Hindlimb muscle (tissue), 1 donor: Measurements from ENCODE around the gene PDZRN4. TPM values are rescaled to one million over a fixed set of nuclear protein-coding genes. Genes with fewer than 3 reads are reported as not detected.
"Not testable (repeated sequence)": the region's sequence is repeated elsewhere in the genome, so short reads cannot be mapped to it uniquely, and the experiment has no call there.

Experiments used
- DNase-seq: peaks from one replicate; pipeline ENCODE4 v3.0.0-alpha.2; 2013
- polyA plus RNA-seq: library from polyadenylated mRNA; unstranded; fragments of 120-200 nt; gene quantifications from one replicate; pipeline ENCODE4 v1.2.1, GENCODE V29; 2013; ENCODE audit not compliant: insufficient read length

PDZRN4 gene
- polyA plus RNA-seq, 1 donor, result 1.8 TPM

GRCh38 chr12:41514021-41514777 lies 326.1 kb downstream of the PDZRN4 start:
- no peak for DNase-seq

- no peak for DNase-seq
Observed at GRCh38 chr12:41514907-41515306, 326.8 kb downstream of the PDZRN4 start.

- DNase-seq, result no peak
Observed at GRCh38 chr12:41515953-41516352, 327.8 kb downstream of the PDZRN4 start.

- no peak for DNase-seq
Observed at GRCh38 chr12:41520869-41521268, 332.7 kb downstream of the PDZRN4 start.

DNA sequence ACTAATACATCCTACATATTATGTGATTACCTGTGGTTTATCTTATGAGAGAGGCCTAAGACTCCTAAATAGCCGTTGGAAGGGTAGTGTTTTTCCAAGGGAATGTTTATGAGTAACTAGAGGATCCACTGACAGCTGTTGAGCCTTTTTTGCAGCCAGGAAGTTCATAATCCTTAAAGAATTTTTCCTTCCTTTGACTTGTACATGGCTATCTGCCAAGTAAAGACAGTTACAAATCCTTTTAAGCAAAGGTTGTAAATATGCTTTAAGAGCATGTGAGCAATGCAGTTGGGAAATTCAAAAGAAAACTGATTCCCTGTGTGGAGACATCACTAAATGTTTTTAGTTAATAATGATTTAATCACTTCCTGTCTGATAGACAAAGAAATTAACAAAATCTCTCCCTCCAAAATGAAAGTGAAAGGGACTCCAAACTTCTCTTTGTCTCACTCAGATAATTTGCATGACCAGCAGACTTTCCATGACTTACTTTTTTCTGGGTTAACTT lies 333.8 kb downstream of the PDZRN4 start:
- peak; percentile 79 for DNase-seq

GRCh38 chr12:41527062-41527461 lies 338.9 kb downstream of the PDZRN4 start:
- DNase-seq, result no peak

DNA sequence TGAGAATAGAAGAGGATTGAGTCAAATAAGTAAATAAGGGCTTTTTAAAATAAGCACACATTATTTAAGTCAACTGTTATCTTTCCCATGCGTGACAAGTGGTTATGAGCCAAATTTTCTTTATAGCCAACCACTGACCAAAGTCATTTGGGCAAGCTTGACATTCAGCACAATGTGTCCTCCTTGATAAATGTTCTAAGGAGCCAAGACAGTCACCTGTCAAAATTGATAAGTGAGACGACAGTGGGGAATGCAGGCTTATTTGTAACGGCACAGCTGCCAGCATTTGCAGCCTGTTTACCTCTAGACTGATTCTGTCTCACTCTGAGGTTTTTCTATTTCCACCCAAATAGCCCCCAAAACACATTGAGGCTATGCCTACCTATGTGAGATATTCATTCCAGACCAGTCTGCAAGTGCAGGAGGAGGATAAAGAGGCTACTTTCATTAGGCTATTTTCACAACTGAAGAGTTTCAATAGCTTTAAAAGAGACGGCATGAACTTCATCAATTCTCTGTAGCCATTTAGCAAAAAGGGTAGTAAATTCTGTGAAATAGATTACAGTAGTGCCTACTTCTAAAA lies 339.5 kb downstream of the PDZRN4 start:
- DNase-seq, result no peak

- no peak for DNase-seq
Observed at GRCh38 chr12:41528874-41529273, 340.8 kb downstream of the PDZRN4 start.

GRCh38 chr12:41530441-41530840 lies 342.3 kb downstream of the PDZRN4 start:
- no peak for DNase-seq

GRCh38 chr12:41531147-41531829 lies 343.2 kb downstream of the PDZRN4 start:
- peak; percentile 77 for DNase-seq

- no peak for DNase-seq
Observed at GRCh38 chr12:41532072-41532471, 344.0 kb downstream of the PDZRN4 start.

- DNase-seq, result no peak
Observed at GRCh38 chr12:41536813-41537490, 348.8 kb downstream of the PDZRN4 start.

GRCh38 chr12:41537522-41537921 lies 349.4 kb downstream of the PDZRN4 start:
- no peak for DNase-seq

- DNase-seq, result no peak
Observed at GRCh38 chr12:41545761-41546160, 357.6 kb downstream of the PDZRN4 start.

GRCh38 chr12:41547071-41547470 lies 359.0 kb downstream of the PDZRN4 start:
- not testable (repeated sequence) for DNase-seq

GRCh38 chr12:41548926-41549325 lies 360.8 kb downstream of the PDZRN4 start:
- DNase-seq, result no peak

GRCh38 chr12:41552588-41552987 lies 364.5 kb downstream of the PDZRN4 start:
- no peak for DNase-seq

DNA sequence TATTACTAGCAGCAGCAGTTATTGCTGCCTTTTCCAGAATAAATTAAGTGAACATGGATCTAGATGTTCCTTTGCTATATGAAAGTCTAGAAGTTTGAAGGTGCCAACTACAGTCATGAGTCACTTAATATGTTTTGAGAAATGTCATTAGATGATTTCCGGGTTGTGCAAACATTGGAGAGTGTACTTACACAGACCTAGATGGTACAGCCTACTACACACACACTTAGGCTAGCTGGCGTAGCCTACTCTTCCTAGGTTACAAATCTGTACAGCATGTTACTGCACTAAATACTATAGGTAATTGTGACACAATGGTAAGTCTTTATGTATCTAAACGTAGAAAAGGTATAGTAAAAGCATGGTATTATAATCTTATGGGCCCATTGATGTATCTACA lies 368.1 kb downstream of the PDZRN4 start:
- no peak for DNase-seq

- no peak for DNase-seq
Observed at GRCh38 chr12:41557344-41557743, 369.2 kb downstream of the PDZRN4 start.

DNA sequence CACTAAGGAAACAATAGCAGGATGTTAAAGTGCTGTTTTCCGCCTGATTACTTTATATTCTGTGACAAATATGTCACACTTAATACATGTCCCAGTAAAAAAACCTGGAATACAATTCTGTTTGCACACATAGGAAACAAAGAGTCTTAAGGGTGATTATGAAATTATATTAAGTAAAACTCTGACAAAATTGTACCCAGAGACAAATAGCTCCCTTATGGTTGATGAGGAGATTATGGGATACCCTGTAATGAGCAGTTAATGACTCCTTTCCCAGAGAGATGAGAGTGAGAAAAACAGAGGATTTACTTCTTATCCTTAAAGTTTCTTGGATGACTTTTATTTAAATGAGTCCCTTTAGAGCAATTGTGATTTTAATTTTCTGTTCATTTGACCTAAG lies 370.6 kb downstream of the PDZRN4 start:
- no peak for DNase-seq

GRCh38 chr12:41563051-41563450 lies 374.9 kb downstream of the PDZRN4 start:
- DNase-seq, result no peak

GRCh38 chr12:41564816-41565215 lies 376.7 kb downstream of the PDZRN4 start:
- no peak for DNase-seq

DNA sequence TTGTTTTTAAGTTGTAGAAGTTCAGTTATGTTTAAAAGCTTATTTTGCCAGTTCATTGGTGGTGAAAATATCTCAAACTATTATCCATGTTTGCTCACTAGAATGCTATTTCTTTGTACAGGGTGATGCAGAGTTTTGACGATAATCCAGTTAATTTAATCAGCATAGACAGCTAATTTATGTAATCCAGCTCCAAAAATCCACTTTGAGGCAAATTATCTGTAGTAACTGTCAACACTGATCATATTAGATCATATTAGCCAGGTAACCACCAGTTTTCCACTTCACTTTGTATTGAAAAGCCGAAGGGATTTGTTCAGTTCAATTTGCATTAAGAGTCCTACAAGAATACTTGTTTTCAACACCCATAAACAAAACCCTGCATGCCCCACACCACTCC lies 378.6 kb downstream of the PDZRN4 start:
- no peak for DNase-seq
